ENCODE results near the gene SLC6A4. TPM values are rescaled to one million over a fixed set of nuclear protein-coding genes. Genes with fewer than 3 reads are reported as not detected.

Gene SLC6A4
- total RNA-seq, 1 experiment from 2014 or later, result 20.6 TPM

- H3K4me3 ChIP-seq (ENCODE audit: low read depth, low read length), result no peak overlapping the region
- H3K9me3 ChIP-seq, result no peaks in the 10 kb centered on the region
- TF ChIP-seq CTCF (IDR thresholded peaks at IDR 0.05; ENCODE audit: insufficient read depth in 1 of 2, low read depth in 1 of 2, low read length in 1 of 2, severe bottlenecking in 1 of 2, unreplicated experiment in 1 of 2), result no peak
- Mint-ChIP-seq H3K27ac (ENCODE audit: unreplicated experiment) (no peak overlapping the region), H3K9me3 (ENCODE audit: unreplicated experiment) (no peaks in the 10 kb centered on the region), H3K4me1 (ENCODE audit: low read depth, unreplicated experiment) (peaks cover 12% of the 10 kb centered on the region), H3K27me3 (ENCODE audit: insufficient read depth, unreplicated experiment) (no peaks in the 10 kb centered on the region), H3K4me3 (ENCODE audit: unreplicated experiment) (no peak overlapping the region), H3K36me3 (ENCODE audit: insufficient read depth, unreplicated experiment) (peaks cover 14% of the 10 kb centered on the region)
- POLR2A ChIA-PET, result no interaction called here
- CTCF ChIA-PET, result no interaction called here
- H3K36me3 ChIP-seq (ENCODE audit: control insufficient read depth, insufficient read depth, low read length), result no peaks in the 10 kb centered on the region
- no peaks in the 10 kb centered on the region for H3K27me3 ChIP-seq (replicated peaks; ENCODE audit: control insufficient read depth, insufficient read depth, low read length)
- H3K4me1 ChIP-seq, result no peaks in the 10 kb centered on the region
- no TSS peak for BruUV-seq (replicated peaks)
- intact Hi-C loops (cut with micrococcal nuclease; ENCODE audit: unreplicated experiment), result no loop called here
- no peak for DNase-seq
These were observed 7.5 kb upstream of the SLC6A4 start for GRCh38 chr17:30243002-30243401.

- H3K9me3 Mint-ChIP-seq (ENCODE audit: unreplicated experiment), result no peaks in the 10 kb centered on the region
- Histone ChIP-seq H3K27me3 (replicated peaks; ENCODE audit: control insufficient read depth, insufficient read depth, low read length) (no peaks in the 10 kb centered on the region), H3K9me3 (no peaks in the 10 kb centered on the region), H3K4me3 (ENCODE audit: low read depth, low read length) (no peak overlapping the region), H3K36me3 (ENCODE audit: control insufficient read depth, insufficient read depth, low read length) (no peaks in the 10 kb centered on the region), H3K4me1 (peaks cover 8% of the 10 kb centered on the region; the same call in 1 of the 2 replicates)
- peaks cover 9% of the 10 kb centered on the region for H3K36me3 Mint-ChIP-seq (ENCODE audit: insufficient read depth, unreplicated experiment)
- ChIA-PET CTCF (no interaction called here), POLR2A (no interaction called here)
- no peak overlapping the region for H3K4me3 Mint-ChIP-seq (ENCODE audit: unreplicated experiment)
- DNase-seq, result no peak
- intact Hi-C loops (cut with micrococcal nuclease; ENCODE audit: unreplicated experiment), result no loop called here
- H3K27ac Mint-ChIP-seq (ENCODE audit: unreplicated experiment), result no peak overlapping the region
- H3K4me1 Mint-ChIP-seq (ENCODE audit: low read depth, unreplicated experiment), result peaks cover 18% of the 10 kb centered on the region
- no peak for TF ChIP-seq CTCF (IDR thresholded peaks at IDR 0.05; ENCODE audit: insufficient read depth in 1 of 2, low read depth in 1 of 2, low read length in 1 of 2, severe bottlenecking in 1 of 2, unreplicated experiment in 1 of 2)
- no TSS peak for BruUV-seq (replicated peaks)
- H3K27me3 Mint-ChIP-seq (ENCODE audit: insufficient read depth, unreplicated experiment), result no peaks in the 10 kb centered on the region
These were observed 5.6 kb upstream of the SLC6A4 start for GRCh38 chr17:30241051-30241450.

GRCh38 chr17:30240177-30240576 lies 4.7 kb upstream of the SLC6A4 start:
- H3K9me3 Mint-ChIP-seq (ENCODE audit: unreplicated experiment), result no peaks in the 10 kb centered on the region
- peaks cover 11% of the 10 kb centered on the region for H3K4me1 ChIP-seq
- H3K4me1 Mint-ChIP-seq (ENCODE audit: low read depth, unreplicated experiment), result peaks cover 18% of the 10 kb centered on the region
- no peaks in the 10 kb centered on the region for H3K27me3 Mint-ChIP-seq (ENCODE audit: insufficient read depth, unreplicated experiment)
- no peak overlapping the region for H3K4me3 ChIP-seq (ENCODE audit: low read depth, low read length)
- ChIA-PET POLR2A (no interaction called here), CTCF (no interaction called here)
- H3K27ac Mint-ChIP-seq (ENCODE audit: unreplicated experiment), result no peak overlapping the region
- intact Hi-C loops (cut with micrococcal nuclease; ENCODE audit: unreplicated experiment), result no loop called here
- no peaks in the 10 kb centered on the region for H3K27me3 ChIP-seq (replicated peaks; ENCODE audit: control insufficient read depth, insufficient read depth, low read length)
- no TSS peak for BruUV-seq (replicated peaks)
- no peak overlapping the region for H3K4me3 Mint-ChIP-seq (ENCODE audit: unreplicated experiment)
- no peaks in the 10 kb centered on the region for H3K36me3 ChIP-seq (ENCODE audit: control insufficient read depth, insufficient read depth, low read length)
- no peak for DNase-seq
- H3K9me3 ChIP-seq, result no peaks in the 10 kb centered on the region
- TF ChIP-seq CTCF (IDR thresholded peaks at IDR 0.05; ENCODE audit: insufficient read depth in 1 of 2, low read depth in 1 of 2, low read length in 1 of 2, severe bottlenecking in 1 of 2, unreplicated experiment in 1 of 2), result no peak
- peaks cover 13% of the 10 kb centered on the region for H3K36me3 Mint-ChIP-seq (ENCODE audit: insufficient read depth, unreplicated experiment)
